ENCODE measurements around the gene RIC1. TPM values are rescaled to one million over a fixed set of nuclear protein-coding genes. Genes with fewer than 3 reads are reported as not detected.

Gene RIC1
- total RNA-seq, 2 donors from 2014 or later = 44.5 to 49.4 TPM

DNA sequence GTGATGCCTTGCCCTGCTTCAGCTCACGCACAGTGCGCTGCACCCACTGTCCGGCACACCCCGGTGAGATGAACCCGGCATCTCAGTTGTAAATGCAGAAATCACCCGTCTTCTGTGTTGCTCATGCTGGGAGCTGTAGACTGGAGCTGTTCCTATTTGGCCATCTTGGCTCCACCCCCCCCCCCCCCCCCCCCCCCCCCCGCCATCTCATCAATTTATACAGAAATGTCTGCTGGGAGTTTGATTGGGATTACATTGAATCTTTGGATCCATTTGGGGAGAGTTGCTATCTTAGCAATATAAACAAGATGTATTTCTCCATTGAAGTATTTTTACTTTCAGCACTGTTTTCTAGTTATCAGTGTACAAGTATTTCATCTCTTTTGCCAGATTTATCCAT lies 55.2 kb downstream of the RIC1 start:
- peaks cover 3% of the 10 kb centered on the region for H3K9me3 ChIP-seq
- no peak overlapping the region for H3K4me3 ChIP-seq
- H3K4me1 ChIP-seq (ENCODE audit: control insufficient read depth in 1 of 2, low read depth in 2 of 2) = peaks cover 6 to 10% of the 10 kb centered on the region in 2 donors
- DNase-seq (ENCODE audit: low spot score) (no peak), ATAC-seq (ENCODE audit: insufficient number of reproducible peaks, low FRiP score, low read depth) (no peak)
- H3K36me3 ChIP-seq = no peaks in the 10 kb centered on the region
- no peak overlapping the region for H3K27ac ChIP-seq
- no peaks in the 10 kb centered on the region for H3K27me3 ChIP-seq (replicated peaks; ENCODE audit: insufficient read depth)
- TF ChIP-seq CTCF (IDR thresholded peaks at IDR 0.05) = no peak

DNA sequence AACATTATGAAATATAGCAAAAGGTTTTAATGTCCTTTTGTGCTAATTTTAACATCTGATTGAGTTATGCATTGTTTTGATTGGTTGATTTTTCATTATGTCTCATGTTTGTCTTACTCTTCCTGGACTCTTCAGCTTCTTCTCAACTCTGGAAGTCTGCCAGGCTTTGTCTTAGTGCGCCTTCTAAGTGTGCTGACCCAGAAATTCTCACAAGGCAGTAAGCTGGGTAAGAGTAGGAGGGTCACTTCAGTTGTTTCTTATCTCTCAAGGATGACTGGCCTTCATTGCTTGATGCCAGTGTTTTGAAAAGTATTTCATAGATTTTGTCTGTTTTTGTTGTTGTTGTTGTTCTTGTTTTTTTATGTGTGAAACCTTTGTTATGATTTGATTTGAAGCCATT lies 59.2 kb downstream of the RIC1 start:
- DNase-seq (ENCODE audit: low spot score) (no peak), ATAC-seq (ENCODE audit: insufficient number of reproducible peaks, low FRiP score, low read depth) (no peak)
- H3K4me1 ChIP-seq (ENCODE audit: control insufficient read depth in 1 of 2, low read depth in 2 of 2) = peaks cover 6 to 10% of the 10 kb centered on the region in 2 donors
- peaks cover 3% of the 10 kb centered on the region for H3K9me3 ChIP-seq
- no peak overlapping the region for H3K4me3 ChIP-seq
- no peak overlapping the region for H3K27ac ChIP-seq
- TF ChIP-seq CTCF (IDR thresholded peaks at IDR 0.05) = no peak
- no peaks in the 10 kb centered on the region for H3K27me3 ChIP-seq (replicated peaks; ENCODE audit: insufficient read depth)
- H3K36me3 ChIP-seq = no peaks in the 10 kb centered on the region

DNA sequence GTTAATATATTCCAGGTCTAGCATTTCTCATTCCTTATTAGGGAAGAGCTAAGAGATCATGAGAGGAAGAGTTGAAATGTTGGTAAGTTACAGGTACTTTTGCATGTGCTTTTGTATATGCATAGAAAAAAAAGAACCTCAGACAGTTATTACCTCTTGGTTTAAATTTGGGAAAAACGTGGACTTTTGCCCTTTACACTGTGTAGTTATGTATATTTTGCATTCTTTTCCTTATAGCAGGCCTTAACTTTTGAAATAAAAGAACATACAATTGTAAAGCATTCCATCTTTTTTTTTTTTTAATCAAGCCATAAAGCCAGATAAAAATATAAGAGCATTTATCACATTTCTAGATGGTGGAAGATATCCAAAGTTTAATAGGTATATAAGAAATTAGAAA lies 61.4 kb downstream of the RIC1 start:
- DNase-seq (ENCODE audit: low spot score) = no peak
- no peak overlapping the region for H3K27ac ChIP-seq
- no peaks in the 10 kb centered on the region for H3K36me3 ChIP-seq
- no peak overlapping the region for H3K4me3 ChIP-seq
- no peaks in the 10 kb centered on the region for H3K27me3 ChIP-seq (replicated peaks; ENCODE audit: insufficient read depth)
- no peaks in the 10 kb centered on the region for H3K9me3 ChIP-seq
- TF ChIP-seq CTCF (IDR thresholded peaks at IDR 0.05) = no peak
- no peak for ATAC-seq (ENCODE audit: insufficient number of reproducible peaks, low FRiP score, low read depth)
- peaks cover 11 to 20% of the 10 kb centered on the region in 2 donors for H3K4me1 ChIP-seq (ENCODE audit: control insufficient read depth in 1 of 2, low read depth in 2 of 2)

GRCh38 chr9:5695860-5696259 lies 67.0 kb downstream of the RIC1 start:
- ATAC-seq (ENCODE audit: insufficient number of reproducible peaks, low FRiP score, low read depth) (no peak), DNase-seq (ENCODE audit: low spot score) (no peak)

GRCh38 chr9:5696884-5697283 lies 68.0 kb downstream of the RIC1 start:
- H3K4me1 ChIP-seq (ENCODE audit: control insufficient read depth in 1 of 2, low read depth in 2 of 2) = peaks cover 26 to 40% of the 10 kb centered on the region in 2 donors
- H3K4me3 ChIP-seq = no peak overlapping the region
- no peaks in the 10 kb centered on the region for H3K27me3 ChIP-seq (replicated peaks; ENCODE audit: insufficient read depth)
- no peaks in the 10 kb centered on the region for H3K9me3 ChIP-seq
- H3K36me3 ChIP-seq = no peaks in the 10 kb centered on the region
- H3K27ac ChIP-seq = no peak overlapping the region
- DNase-seq (ENCODE audit: low spot score) (no peak), ATAC-seq (ENCODE audit: insufficient number of reproducible peaks, low FRiP score, low read depth) (no peak)
- no peak for TF ChIP-seq CTCF (IDR thresholded peaks at IDR 0.05)

More at GRCh38 chr9:5695860-5696259, 67.0 kb downstream of the RIC1 start:
- TF ChIP-seq CTCF (IDR thresholded peaks at IDR 0.05) = no peak
- Histone ChIP-seq H3K4me1 (ENCODE audit: control insufficient read depth in 1 of 2, low read depth in 2 of 2) (peaks cover 26 to 40% of the 10 kb centered on the region in 2 donors), H3K9me3 (no peaks in the 10 kb centered on the region), H3K27ac (no peak overlapping the region), H3K4me3 (no peak overlapping the region), H3K27me3 (replicated peaks; ENCODE audit: insufficient read depth) (no peaks in the 10 kb centered on the region), H3K36me3 (no peaks in the 10 kb centered on the region)

All from thoracic aorta (tissue), 2 donors.